ENCODE data around the gene SFR1. TPM values are rescaled to one million over a fixed set of nuclear protein-coding genes. Genes with fewer than 3 reads are reported as not detected.

SFR1 gene
- total and polyA plus RNA-seq, 12 donors, result 4.4 to 12.1 (median 7.5) TPM

GRCh38 chr10:104090611-104091010, 31.4 kb upstream of the SFR1 start:
- H3K9me3 ChIP-seq, result peaks cover 0 to 11% (median 0%) of the 10 kb centered on the region in 11 donors
- no peak for ATAC-seq
- intact Hi-C loops (cut with DNase I), result no loop called here
- H3K27ac ChIP-seq, result no peak overlapping the region
- TF ChIP-seq CTCF (IDR thresholded peaks at IDR 0.05), result no peak
- no peak overlapping the region for H3K4me3 ChIP-seq
- whole genome bisulfite sequencing, 2 donors, result 68 to 76% methylated on average over 2 of the region's 2 CpGs
- no peaks in the 10 kb centered on the region for H3K36me3 ChIP-seq
- DNase-seq, result no peak
- no peaks in the 10 kb centered on the region for H3K27me3 ChIP-seq
- no peaks in the 10 kb centered on the region for H3K4me1 ChIP-seq

- Histone ChIP-seq H3K36me3 (no peaks in the 10 kb centered on the region), H3K27ac (no peak overlapping the region), H3K4me1 (no peaks in the 10 kb centered on the region), H3K27me3 (no peaks in the 10 kb centered on the region), H3K4me3 (no peak overlapping the region), H3K9me3 (peaks cover 0 to 17% (median 2%) of the 10 kb centered on the region in 11 donors)
- TF ChIP-seq CTCF (IDR thresholded peaks at IDR 0.05), result no peak
- ATAC-seq (no peak), DNase-seq (no peak)
- intact Hi-C loops (cut with DNase I), result no loop called here
Measured at GRCh38 chr10:104092749-104093148, 29.2 kb upstream of the SFR1 start.

- Histone ChIP-seq H3K36me3 (no peaks in the 10 kb centered on the region), H3K4me1 (no peaks in the 10 kb centered on the region), H3K27me3 (no peaks in the 10 kb centered on the region), H3K4me3 (no peak overlapping the region), H3K9me3 (peaks cover 0 to 17% (median 2%) of the 10 kb centered on the region in 11 donors), H3K27ac (no peak overlapping the region)
- ATAC-seq (no peak), DNase-seq (no peak)
- TF ChIP-seq CTCF (IDR thresholded peaks at IDR 0.05), result no peak
- whole genome bisulfite sequencing, 2 donors, result 85 to 89% methylated on average over 2 of the region's 2 CpGs
- intact Hi-C loops (cut with DNase I), result no loop called here
Measured at GRCh38 chr10:104096692-104097091, 25.3 kb upstream of the SFR1 start.

GRCh38 chr10:104098358-104098925, 23.5 kb upstream of the SFR1 start:
- no peak for TF ChIP-seq CTCF (IDR thresholded peaks at IDR 0.05)
- H3K9me3 ChIP-seq, result peaks cover 0 to 16% (median 2%) of the 10 kb centered on the region in 11 donors
- no peaks in the 10 kb centered on the region for H3K4me1 ChIP-seq
- DNase-seq (no peak), ATAC-seq (no peak)
- no peak overlapping the region for H3K4me3 ChIP-seq
- intact Hi-C loops (cut with DNase I), result no loop called here
- H3K27me3 ChIP-seq, result no peaks in the 10 kb centered on the region
- 94 to 95% methylated on average over 4 of the region's 4 CpGs for WGBS, 2 donors
- H3K27ac ChIP-seq, result no peak overlapping the region
- H3K36me3 ChIP-seq, result no peaks in the 10 kb centered on the region
